HL-60 (cell line): Measurements from ENCODE around the gene TOX3.

Experiments
- DNase-seq, 2 experiments: peaks; one replicate each; pipeline ENCODE4 v3.0.0-alpha.2; 2010 to 2020; ENCODE audit warnings: low read depth in 1 of 2, low spot score in 1 of 2
- H3K27ac ChIP-seq: fragments of 250-450 bp; sonication (Bioruptor Pico); replicated peaks from 2 replicates; pipeline ENCODE4 v1.5.1; 2020; ENCODE audit warnings: mild to moderate bottlenecking, moderate library complexity
- H3K27me3 ChIP-seq: fragments of 250-450 bp; sonication (Bioruptor Pico); 2 replicates; pipeline ENCODE4 v1.5.1; 2021; ENCODE audit warnings: mild to moderate bottlenecking, moderate library complexity; ENCODE audit not compliant: insufficient read depth, poor library complexity, severe bottlenecking
- H3K4me3 ChIP-seq: replicated peaks from 2 replicates; pipeline ENCODE4 v1.5.1; 2011; ENCODE audit warnings: mild to moderate bottlenecking, control low read depth, low read length; ENCODE audit not compliant: insufficient read depth
- CTCF ChIP-seq: IDR thresholded peaks from one replicate; pipeline ENCODE4 v1.5.1; 2011; ENCODE audit warnings: low read length, control low read depth, inconsistent platforms; ENCODE audit not compliant: insufficient read depth
- GABPA ChIP-seq: IDR thresholded peaks from 2 replicates; pipeline ENCODE4 v1.6.1; 2012; ENCODE audit warnings: low read depth
- POLR2AphosphoS5 ChIP-seq: IDR thresholded peaks from 2 replicates; pipeline ENCODE4 v1.6.1; 2012; ENCODE audit warnings: low read depth
- REST ChIP-seq: IDR thresholded peaks from 2 replicates; pipeline ENCODE4 v1.6.1; 2012; ENCODE audit warnings: low read depth; ENCODE audit not compliant: insufficient replicate concordance
- SPI1 ChIP-seq: IDR thresholded peaks from 2 replicates; pipeline ENCODE4 v1.6.1; 2012; ENCODE audit warnings: low read depth, mild to moderate bottlenecking, borderline replicate concordance

TOX3 gene

GRCh38 chr16:52578007-52578828, 31.3 kb upstream of the TOX3 start:
- DNase-seq = no peak
- no peak overlapping the region for H3K27ac ChIP-seq
- no peak for TF ChIP-seq POLR2AphosphoS5
- TF ChIP-seq REST = no peak
- no peak for TF ChIP-seq GABPA
- no peak for TF ChIP-seq SPI1
- TF ChIP-seq CTCF = no peak
- no peaks in the 10 kb centered on the region for H3K27me3 ChIP-seq
- H3K4me3 ChIP-seq = no peak overlapping the region

- Histone ChIP-seq H3K27ac (no peak overlapping the region), H3K27me3 (no peaks in the 10 kb centered on the region), H3K4me3 (no peak overlapping the region)
- TF ChIP-seq REST = no peak
- no peak for TF ChIP-seq SPI1
- TF ChIP-seq GABPA = no peak
- TF ChIP-seq POLR2AphosphoS5 = no peak
- no peak for TF ChIP-seq CTCF
- DNase-seq = no peak
Observed at GRCh38 chr16:52577130-52577706, 30.3 kb upstream of the TOX3 start.

GRCh38 chr16:52573365-52574299, 26.7 kb upstream of the TOX3 start:
- TF ChIP-seq SPI1 = no peak
- TF ChIP-seq CTCF = no peak
- TF ChIP-seq GABPA = no peak
- TF ChIP-seq POLR2AphosphoS5 = no peak
- TF ChIP-seq REST = no peak
- H3K4me3 ChIP-seq = no peak overlapping the region
- no peak overlapping the region for H3K27ac ChIP-seq
- H3K27me3 ChIP-seq = no peaks in the 10 kb centered on the region
- DNase-seq = no peak
